ENCODE results near the gene SEMA4D.

The SEMA4D gene

DNA sequence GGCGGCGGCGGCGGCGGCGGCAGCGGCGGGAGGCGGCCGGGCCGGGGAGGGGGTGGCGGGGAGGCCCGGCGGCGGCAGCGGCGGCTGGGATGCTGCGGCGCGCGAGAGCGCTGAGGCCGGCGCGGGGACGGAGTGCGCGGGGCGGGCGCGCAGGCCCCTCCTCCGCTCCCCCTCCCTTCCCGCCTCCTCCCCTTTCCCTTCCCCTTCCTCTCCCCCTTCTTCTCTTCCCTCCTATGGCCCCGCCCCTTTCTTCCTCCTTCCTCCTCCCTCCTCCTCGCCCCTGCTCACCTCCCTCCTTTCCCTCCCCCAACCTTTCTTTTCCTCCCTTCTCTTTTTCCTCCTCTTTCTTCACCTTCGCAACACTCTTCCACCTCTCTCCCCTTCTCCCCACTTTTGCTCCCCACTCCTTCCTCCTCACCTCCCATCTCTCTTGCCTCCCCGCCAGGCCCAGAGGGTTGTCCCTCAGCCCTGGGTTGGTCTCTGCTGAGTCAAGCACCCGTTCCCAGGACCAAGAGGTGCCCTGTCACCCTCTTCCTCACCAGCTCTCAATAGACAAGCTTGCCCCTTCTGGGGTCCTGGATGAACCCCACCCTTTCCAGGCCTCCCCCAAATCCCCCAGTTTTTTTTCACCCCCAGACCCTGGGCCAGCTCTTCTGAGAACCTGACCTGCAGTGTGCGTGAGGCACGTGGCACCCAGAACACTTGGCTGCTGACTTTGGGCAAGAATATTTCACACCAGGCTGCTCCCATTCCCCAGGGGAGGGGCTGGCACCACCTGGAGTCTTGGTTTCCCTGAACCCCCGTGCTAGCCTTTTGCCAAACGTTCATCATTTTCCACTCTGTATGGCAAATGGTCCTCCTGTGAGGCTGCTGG lies at the start of gene SEMA4D:
Gene SEMA4D, minus strand, starts transcription at position 136 of the 874 bp plus-strand sequence. CDS start 92,657 bp downstream, outside the sequence.
- no peak for FAIRE-seq

DNA sequence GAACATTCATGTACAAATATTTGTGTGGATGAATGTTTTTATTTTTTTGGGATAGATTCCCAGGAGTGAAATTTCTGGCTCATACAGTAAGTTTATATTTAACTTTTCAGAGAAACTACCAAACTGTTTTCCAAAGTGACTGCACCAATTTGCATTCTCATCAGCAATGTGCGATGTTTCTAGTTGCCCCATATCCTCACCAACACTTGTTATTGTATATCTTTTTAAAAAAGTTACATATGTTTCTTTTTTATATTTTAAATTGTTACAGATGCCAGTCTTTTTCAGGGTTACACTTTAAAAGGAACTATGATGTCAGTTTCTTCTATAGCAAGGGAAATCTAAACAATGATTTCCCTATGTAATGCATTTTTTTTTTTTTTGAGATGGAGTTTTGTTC lies 49.1 kb upstream of the SEMA4D start:
- no peak for FAIRE-seq

GRCh38 chr9:89544279-89544661 lies 46.4 kb upstream of the SEMA4D start:
- no peak for FAIRE-seq

- no peak for FAIRE-seq
Observed at GRCh38 chr9:89543621-89544278, 45.8 kb upstream of the SEMA4D start.

- no peak for FAIRE-seq
Observed at GRCh38 chr9:89543111-89543510, 45.2 kb upstream of the SEMA4D start.

DNA sequence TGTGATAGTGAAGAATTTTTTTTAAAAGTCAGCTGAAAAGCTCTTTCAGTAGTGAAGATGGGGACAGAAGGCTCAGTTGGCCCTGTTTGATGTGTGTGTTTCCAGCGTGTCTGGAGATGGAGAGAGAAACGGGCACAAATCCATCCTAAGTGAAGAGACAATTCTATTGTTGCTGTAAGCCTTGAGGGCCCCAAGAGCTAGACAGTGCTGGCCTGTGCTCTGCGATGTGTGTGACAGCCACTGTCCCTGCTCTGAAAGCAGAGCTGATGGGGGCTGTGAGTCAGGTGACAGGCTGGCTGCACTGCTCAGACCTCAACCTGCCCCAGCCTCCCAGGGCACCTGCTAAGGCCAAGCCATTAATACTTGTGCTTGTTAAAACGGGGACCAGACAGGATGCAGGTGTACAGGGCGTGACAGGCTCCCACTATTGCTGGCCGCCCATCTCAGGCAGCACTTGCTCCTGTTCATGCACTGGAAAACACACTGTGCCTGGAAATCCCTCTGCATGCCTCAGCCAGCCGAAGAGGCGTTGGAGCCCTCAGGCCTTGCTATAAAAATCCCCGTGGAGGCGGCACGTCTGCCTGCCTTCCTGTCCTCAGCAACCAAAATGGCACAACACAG lies 44.6 kb upstream of the SEMA4D start:
- FAIRE-seq = no peak

DNA sequence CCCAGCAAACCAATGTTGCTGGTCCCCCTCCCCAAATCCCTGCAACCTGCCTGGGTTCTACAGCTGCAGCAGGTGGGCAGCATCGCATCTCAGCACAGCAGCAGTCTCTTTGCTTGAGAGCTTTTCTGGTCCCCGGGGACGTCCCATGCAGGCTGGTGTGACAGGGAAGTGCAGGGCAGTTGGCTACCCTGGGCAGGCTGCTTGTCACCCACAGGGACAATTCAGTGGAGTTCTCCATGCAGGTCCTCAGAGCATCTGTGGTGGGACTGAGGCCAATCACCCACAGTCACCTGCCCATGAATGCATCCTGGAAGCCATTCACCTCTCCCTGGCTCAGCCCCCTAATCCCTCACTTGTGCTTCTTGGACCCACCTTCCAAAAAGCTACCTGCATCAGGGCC lies 43.9 kb upstream of the SEMA4D start:
- no peak for FAIRE-seq

DNA sequence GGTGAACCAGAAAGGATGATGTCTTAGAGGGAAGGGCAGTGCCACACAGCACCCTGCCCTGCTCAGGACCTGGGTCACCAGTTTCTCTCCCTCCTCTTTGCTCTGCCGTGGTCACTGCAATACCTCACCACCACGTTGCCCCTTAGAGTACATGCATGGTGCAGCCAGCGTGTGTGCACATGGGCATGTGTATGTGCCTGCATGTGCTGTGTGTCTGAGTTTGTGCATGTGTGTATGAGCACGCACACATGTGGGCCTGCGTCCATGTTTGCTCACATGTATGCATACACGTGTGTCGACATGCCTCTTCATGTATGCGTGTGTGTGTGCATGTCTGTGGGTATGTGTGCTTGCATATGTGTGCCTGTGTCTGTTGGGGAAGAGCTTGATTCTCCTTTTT lies 41.5 kb upstream of the SEMA4D start:
- FAIRE-seq = no peak

- FAIRE-seq = no peak
Observed at GRCh38 chr9:89538871-89539270, 41.0 kb upstream of the SEMA4D start.

- no peak for FAIRE-seq
Observed at GRCh38 chr9:89537166-89537565, 39.3 kb upstream of the SEMA4D start.

DNA sequence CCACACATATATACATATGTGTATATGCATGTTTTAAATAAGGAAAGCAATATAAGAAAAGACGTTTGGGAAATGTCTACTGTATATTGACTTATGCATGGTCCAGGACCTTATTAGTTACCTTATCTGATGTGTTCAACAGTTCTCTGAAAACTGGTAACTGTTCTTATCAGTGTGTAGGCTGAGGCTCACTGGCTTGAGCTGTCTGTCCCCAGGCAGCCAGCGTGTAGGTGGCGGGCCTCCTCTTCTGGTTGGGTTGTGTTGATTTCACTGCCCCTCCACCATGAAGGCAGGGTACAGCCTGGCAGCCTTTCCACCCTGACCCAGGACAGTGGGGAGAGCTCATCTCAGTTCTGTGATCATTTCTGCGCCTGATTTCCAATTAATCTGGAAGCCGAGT lies 38.7 kb upstream of the SEMA4D start:
- FAIRE-seq = no peak

DNA sequence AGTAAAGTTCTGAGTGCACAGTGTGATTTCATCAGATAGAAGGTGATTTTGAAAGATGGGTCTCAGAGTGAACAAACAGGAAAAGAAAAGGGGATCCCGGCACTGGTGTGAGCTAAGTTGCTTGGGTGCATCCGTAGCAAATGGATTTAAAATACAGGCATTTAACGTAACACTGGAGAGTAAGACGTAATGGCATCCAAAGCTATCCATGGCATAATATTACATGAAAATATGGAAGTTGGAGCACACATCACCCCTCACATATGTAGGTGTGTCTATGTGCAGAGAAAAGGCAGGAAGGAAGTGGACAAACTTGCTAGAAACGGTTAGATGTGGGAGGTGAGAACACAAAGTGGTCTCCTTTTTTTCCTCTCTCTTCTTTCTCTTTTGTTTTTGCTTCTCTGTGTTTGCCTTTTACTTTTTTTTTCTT lies 38.2 kb upstream of the SEMA4D start:
- FAIRE-seq = no peak

DNA sequence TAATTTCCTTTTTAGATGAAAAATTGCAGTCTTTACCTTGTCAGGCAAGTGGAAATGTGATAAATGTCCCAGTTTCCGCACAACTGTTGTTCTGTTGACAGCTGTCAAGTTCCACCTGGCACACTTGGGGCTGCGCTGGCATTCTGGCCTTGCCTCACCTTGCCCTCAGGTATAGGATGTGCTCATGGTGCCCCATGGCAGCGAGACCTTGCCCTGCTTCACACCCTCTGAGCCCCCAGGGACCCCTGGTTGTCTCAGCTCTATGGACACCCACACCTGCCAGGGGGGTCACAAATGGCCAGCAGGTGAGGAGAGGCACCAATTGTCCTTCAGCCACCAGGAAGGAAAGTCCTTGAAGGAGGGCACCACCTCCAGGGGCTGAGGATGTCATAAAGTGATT lies 37.5 kb upstream of the SEMA4D start:
- no peak for FAIRE-seq

DNA sequence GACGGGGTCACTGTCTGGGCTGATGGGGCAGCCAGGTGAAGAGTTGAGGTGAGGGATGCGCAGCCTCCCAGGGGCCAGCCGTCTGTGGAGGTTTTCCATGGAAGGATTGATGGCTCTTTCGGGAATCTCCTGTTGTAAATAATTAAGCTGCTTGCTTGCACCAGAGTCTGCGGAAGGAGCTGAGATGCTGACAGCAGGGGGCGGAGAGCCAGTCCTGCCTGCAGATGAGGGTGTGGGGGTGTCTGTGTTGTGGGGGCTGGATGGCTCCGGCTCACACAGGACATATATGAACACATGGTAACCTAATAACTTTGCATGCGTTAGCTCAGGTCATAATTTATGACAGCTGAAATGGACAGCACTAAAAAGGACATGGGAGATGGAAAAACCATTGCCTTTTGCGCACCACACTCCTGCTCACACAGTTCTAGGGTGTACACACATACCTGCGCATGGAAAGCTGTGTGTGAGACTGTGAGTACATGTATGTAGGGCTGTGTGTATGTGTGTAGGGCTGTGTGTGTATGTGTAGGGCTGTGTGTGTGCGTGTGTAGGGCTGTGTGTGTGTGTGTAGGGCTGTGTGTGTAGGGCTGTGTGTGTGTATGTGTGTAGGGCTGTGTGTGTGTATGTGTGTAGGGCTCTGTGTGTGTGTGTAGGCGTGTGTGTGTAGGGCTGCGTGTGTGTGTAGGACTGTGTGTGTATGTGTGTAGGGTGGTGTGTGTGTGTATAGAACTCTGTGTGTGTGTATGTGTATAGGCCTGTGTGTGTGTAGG lies 36.8 kb upstream of the SEMA4D start:
- FAIRE-seq = no peak

DNA sequence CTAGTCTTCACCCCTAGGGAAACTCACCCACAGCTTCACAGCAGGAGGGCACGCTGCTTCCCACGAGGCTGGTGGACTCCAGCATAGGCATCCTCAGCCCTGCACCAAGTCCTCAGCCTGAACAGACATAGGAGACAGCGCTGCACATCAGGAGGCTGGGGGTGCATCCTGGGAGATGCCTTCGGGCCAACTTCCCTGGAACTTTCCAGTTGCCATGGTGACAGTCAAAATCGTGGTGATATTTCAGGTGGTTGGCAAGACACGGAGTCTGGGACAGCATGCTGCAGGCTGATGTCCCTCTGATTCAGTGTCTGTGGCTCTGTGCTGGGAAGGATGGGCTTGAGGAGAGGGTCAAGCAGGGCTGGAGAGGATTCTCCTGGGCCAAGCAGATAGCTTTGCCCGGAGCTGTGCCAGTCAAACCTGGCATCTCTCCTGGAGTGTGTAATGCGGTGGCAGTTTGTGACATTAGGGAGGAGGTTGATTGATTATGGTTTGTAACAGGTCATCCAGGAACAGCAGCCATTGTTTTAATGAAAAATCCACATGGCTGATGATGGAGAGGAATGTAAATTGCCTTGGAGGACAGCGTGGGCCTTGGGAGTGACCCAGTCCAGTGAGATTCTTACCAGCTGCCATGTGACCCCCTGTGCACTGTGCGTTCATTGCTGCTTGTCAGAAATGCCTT lies 35.6 kb upstream of the SEMA4D start:
- no peak for FAIRE-seq

GRCh38 chr9:89532944-89533343 lies 35.0 kb upstream of the SEMA4D start:
- FAIRE-seq = no peak

DNA sequence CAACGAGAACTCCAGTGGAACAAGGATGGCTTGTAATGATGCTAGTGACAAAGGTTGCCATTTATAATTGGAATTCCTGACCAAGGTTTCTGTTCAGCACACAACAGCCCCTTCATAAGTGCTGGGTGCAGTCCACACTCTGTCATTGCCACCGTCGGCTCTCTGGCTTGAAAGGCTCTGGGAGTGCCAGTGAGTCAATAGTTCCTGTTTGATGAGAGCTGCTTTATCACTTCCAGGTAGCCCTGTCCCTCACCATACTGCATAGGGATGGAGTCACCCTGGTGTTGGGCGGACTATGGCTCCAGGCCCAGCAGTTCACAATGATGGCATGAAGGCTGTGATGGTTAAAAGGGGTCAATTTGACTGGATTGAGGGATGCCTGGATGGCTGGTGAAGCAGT lies 34.6 kb upstream of the SEMA4D start:
- FAIRE-seq = no peak

GRCh38 chr9:89531766-89532165 lies 33.9 kb upstream of the SEMA4D start:
- no peak for FAIRE-seq

GRCh38 chr9:89530726-89531125 lies 32.8 kb upstream of the SEMA4D start:
- FAIRE-seq = no peak

GRCh38 chr9:89529243-89530035 lies 31.5 kb upstream of the SEMA4D start:
- no peak for FAIRE-seq

- no peak for FAIRE-seq
Observed at GRCh38 chr9:89528540-89528939, 30.6 kb upstream of the SEMA4D start.

DNA sequence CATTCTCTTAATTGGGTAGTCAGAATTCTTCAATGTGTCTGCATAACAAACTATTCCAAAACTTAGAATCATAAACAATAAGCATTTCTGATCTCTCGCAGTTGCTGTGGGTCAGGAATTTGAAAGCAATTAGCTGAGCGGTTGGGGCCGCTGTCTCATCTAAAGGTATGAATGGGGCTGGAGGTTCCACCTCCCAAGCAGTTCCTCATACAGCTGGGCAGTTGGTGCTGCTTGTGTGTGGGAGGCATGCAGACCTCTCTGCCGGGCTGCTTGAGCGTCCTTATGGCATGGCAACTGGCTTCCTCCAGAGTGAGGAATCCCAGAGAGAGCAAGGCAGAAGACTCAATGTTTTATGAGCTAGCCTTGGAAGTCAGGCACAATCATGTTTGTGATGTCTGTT lies 30.2 kb upstream of the SEMA4D start:
- no peak for FAIRE-seq
